GM18868 (cell line): ENCODE results near the gene PRSS57.
"Not testable (repeated sequence)": the region's sequence is repeated elsewhere in the genome, so short reads cannot be mapped to it uniquely, and the experiment has no call there.

ENCODE experiments used
- ATAC-seq: cut with Tn5 transposase; IDR thresholded peaks from one replicate; pipeline ENCODE4 v1.9.1; 2021; ENCODE audit warnings: mild to moderate bottlenecking, moderate library complexity; ENCODE audit not compliant: unreplicated experiment

Gene PRSS57

GRCh38 chr19:698529-698928 lies 3.3 kb upstream of the PRSS57 start:
- not testable (repeated sequence) for ATAC-seq

- no peak for ATAC-seq
Observed at GRCh38 chr19:694481-695351, 536 bp downstream of the PRSS57 start.

- no peak for ATAC-seq
Observed at GRCh38 chr19:690203-690602, 5.0 kb downstream of the PRSS57 start.

GRCh38 chr19:688992-689391 lies 6.3 kb downstream of the PRSS57 start:
- no peak for ATAC-seq

GRCh38 chr19:688214-688613 lies 7.0 kb downstream of the PRSS57 start:
- no peak for ATAC-seq

- ATAC-seq, result no peak
Observed at GRCh38 chr19:687569-688166, 7.6 kb downstream of the PRSS57 start.

GRCh38 chr19:686589-687297 lies 8.5 kb downstream of the PRSS57 start:
- ATAC-seq, result no peak

- no peak for ATAC-seq
Observed at GRCh38 chr19:685454-685931, 9.8 kb downstream of the PRSS57 start.

- no peak for ATAC-seq
Observed at GRCh38 chr19:682678-683320, 12.5 kb downstream of the PRSS57 start.

- ATAC-seq, result no peak
Observed at GRCh38 chr19:681029-682019, 13.9 kb downstream of the PRSS57 start.

GRCh38 chr19:680287-681028 lies 14.8 kb downstream of the PRSS57 start:
- peak; percentile 70 for ATAC-seq

- ATAC-seq, result peak; percentile 2
Observed at GRCh38 chr19:679418-680286, 15.6 kb downstream of the PRSS57 start.

GRCh38 chr19:678791-679388 lies 16.4 kb downstream of the PRSS57 start:
- no peak for ATAC-seq

- no peak for ATAC-seq
Observed at GRCh38 chr19:677601-678436, 17.4 kb downstream of the PRSS57 start.

- ATAC-seq, result no peak
Observed at GRCh38 chr19:677201-677600, 18.1 kb downstream of the PRSS57 start.

- ATAC-seq, result no peak
Observed at GRCh38 chr19:676339-677105, 18.7 kb downstream of the PRSS57 start, which contains the start of gene FSTL3. Gene FSTL3 (plus strand): TSS chr19:676392. CDS start chr19:676424, 32 bp downstream.
